Mesothelial cell of epicardium (in vitro differentiated cells): ENCODE results near the gene SLC43A2. TPM values are rescaled to one million over a fixed set of nuclear protein-coding genes. Genes with fewer than 3 reads are reported as not detected.
A peak's percentile ranks its signal among the peaks of the same experiment; 100 is the strongest.

Experiments
- DNase-seq, 2 experiments: peaks; one replicate each; pipeline ENCODE4 v3.0.0; 2021; ENCODE audit warnings: low spot score in 2 of 2; ENCODE audit not compliant: unreplicated experiment in 2 of 2
- H3K27ac Mint-ChIP-seq: 2 replicates; pipeline ENCODE4 v1.8.0; 2021; ENCODE audit warnings: mixed read lengths
- H3K27me3 Mint-ChIP-seq: 2 replicates; pipeline ENCODE4 v1.8.0; 2021; ENCODE audit warnings: low read depth, mixed read lengths
- H3K36me3 Mint-ChIP-seq: 2 replicates; pipeline ENCODE4 v1.8.0; 2021; ENCODE audit warnings: mixed read lengths
- H3K4me1 Mint-ChIP-seq: 2 replicates; pipeline ENCODE4 v1.8.0; 2021; ENCODE audit warnings: mixed read lengths
- H3K4me3 Mint-ChIP-seq: 2 replicates; pipeline ENCODE4 v1.8.0; 2021; ENCODE audit warnings: mild to moderate bottlenecking, moderate library complexity, mixed read lengths
- H3K9me3 Mint-ChIP-seq: 2 replicates; pipeline ENCODE4 v1.8.0; 2021; ENCODE audit warnings: mixed read lengths
- total RNA-seq: library from RNA; stranded (reverse); gene quantifications from 3 replicates; pipeline ENCODE4 v1.2.1, GENCODE V29; 2021
- TF ChIP-seq, protein P1 (sequence below): fragments of 200-600 bp; sonication (generic); IDR thresholded peaks from one replicate; pipeline ENCODE4 v1.5.0; 2021; ENCODE audit warnings: antibody characterized with exemption; ENCODE audit not compliant: unreplicated experiment

SLC43A2 gene
- total RNA-seq, 1 donor from 2014 or later = 12.4 TPM

DNA sequence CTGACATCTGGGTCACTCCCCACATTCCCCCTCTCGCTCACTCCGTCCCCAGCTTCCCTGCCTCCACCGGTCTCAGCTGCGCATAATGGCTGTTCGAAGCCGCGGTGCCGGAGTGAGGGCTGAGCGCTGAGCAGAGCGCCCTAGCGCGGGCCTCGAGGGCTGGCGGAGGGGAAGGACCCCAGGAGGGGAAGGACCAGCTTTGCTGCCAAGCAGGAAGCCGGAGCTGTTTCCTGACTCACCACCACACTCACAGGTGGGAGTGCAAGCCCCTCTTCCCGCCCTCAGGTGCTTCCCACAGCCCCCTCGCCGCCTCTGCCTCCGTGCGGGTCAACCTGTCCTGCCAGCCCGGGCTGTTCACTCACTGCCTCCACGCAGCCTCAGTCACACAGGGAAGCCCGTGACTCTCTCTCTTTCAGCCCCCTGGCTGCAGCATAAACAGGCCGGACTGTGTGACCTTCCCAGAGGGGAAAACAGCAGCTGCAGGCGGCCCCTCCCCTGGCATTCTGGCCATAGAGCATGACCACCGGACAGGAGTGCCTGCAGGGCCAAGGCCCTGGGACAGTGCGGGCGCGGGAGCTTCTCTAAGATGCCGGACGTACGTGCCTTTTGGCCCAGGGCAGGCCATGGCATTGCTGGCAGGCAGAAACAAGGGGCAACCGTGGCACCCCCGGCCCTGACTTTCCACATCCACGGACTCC is 23.7 kb downstream of the SLC43A2 start:
- H3K4me1 Mint-ChIP-seq = peaks cover 3% of the 10 kb centered on the region
- peaks cover 10% of the 10 kb centered on the region for H3K9me3 Mint-ChIP-seq
- DNase-seq = no peak
- TF ChIP-seq, protein P1, sequence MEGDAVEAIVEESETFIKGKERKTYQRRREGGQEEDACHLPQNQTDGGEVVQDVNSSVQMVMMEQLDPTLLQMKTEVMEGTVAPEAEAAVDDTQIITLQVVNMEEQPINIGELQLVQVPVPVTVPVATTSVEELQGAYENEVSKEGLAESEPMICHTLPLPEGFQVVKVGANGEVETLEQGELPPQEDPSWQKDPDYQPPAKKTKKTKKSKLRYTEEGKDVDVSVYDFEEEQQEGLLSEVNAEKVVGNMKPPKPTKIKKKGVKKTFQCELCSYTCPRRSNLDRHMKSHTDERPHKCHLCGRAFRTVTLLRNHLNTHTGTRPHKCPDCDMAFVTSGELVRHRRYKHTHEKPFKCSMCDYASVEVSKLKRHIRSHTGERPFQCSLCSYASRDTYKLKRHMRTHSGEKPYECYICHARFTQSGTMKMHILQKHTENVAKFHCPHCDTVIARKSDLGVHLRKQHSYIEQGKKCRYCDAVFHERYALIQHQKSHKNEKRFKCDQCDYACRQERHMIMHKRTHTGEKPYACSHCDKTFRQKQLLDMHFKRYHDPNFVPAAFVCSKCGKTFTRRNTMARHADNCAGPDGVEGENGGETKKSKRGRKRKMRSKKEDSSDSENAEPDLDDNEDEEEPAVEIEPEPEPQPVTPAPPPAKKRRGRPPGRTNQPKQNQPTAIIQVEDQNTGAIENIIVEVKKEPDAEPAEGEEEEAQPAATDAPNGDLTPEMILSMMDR = no peak
- H3K4me3 Mint-ChIP-seq = peak overlapping the region; percentile 15
- no peaks in the 10 kb centered on the region for H3K36me3 Mint-ChIP-seq
- H3K27ac Mint-ChIP-seq = no peak overlapping the region
- no peaks in the 10 kb centered on the region for H3K27me3 Mint-ChIP-seq

GRCh38 chr17:1601571-1601970 is 27.1 kb downstream of the SLC43A2 start:
- Mint-ChIP-seq H3K9me3 (peaks cover 10% of the 10 kb centered on the region), H3K27me3 (no peaks in the 10 kb centered on the region), H3K36me3 (no peaks in the 10 kb centered on the region), H3K27ac (no peak overlapping the region), H3K4me1 (peaks cover 3% of the 10 kb centered on the region), H3K4me3 (no peak overlapping the region)
- DNase-seq = no peak
- TF ChIP-seq, protein P1 = no peak

DNA sequence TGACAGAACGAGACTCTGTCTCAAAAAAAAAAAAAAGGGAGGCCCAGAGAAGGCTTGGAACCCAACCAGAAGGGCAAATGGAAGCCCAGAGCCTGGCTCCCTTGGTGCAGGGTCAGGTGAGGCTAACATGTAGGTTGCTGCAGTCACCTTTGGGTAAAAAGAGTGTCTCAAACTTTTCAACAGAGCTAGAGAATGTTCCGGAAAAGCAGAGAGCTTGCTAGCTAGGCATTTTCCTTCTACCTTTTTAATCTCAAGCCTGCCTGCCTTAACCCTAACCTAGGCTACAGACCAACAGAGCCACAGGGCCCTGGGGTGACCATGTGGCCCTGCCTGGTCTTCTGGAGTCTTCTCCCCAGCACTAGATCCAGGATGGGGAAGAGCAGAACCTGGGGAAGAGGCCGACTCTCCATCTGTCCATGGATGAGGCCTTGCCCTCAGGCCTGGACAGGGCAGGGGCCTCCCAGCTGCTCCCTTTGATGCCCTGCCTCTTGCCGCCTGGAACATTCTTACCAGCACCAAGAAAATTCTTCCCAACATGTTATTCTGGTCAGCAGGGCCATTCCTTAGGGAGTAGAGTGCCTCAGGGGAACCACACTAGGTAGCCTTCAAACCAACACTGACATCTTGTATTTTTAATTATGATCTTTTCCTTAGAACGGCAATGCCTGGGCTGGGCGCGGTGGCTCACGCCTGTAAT is 30.1 kb downstream of the SLC43A2 start:
- DNase-seq = no peak
- TF ChIP-seq, protein P1 = no peak
- Mint-ChIP-seq H3K9me3 (peaks cover 10% of the 10 kb centered on the region), H3K27me3 (no peaks in the 10 kb centered on the region), H3K4me1 (no peaks in the 10 kb centered on the region), H3K4me3 (no peak overlapping the region), H3K27ac (no peak overlapping the region), H3K36me3 (no peaks in the 10 kb centered on the region)

DNA sequence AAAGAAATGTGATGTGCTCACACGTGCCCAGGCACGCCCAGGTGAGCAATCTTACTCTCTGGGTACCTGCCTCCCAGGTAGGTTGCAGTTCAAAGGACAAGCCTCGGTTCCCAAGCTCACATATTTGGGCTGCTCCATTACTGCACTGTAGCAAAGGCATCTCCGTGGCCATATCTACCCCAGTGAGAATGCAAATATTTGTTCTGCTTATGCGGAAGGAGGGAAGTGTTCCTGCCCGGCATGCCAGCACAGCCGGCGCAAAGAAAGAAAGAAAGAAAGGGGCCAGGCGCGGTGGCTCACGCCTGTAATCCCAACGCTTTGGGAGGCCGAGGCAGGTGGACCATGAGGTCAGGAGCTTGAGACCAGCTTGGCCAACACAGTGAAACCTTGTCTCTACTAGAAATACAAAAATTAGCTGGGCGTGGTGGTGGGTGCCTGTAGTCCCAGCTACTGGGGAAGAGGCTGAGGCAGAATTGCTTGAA is 30.7 kb downstream of the SLC43A2 start:
- H3K4me1 Mint-ChIP-seq = no peaks in the 10 kb centered on the region
- peaks cover 10% of the 10 kb centered on the region for H3K9me3 Mint-ChIP-seq
- H3K4me3 Mint-ChIP-seq = no peak overlapping the region
- no peak for DNase-seq
- no peak overlapping the region for H3K27ac Mint-ChIP-seq
- H3K27me3 Mint-ChIP-seq = no peaks in the 10 kb centered on the region
- TF ChIP-seq, protein P1 = no peak
- no peaks in the 10 kb centered on the region for H3K36me3 Mint-ChIP-seq

- Mint-ChIP-seq H3K4me3 (no peak overlapping the region), H3K4me1 (no peaks in the 10 kb centered on the region), H3K27me3 (no peaks in the 10 kb centered on the region), H3K36me3 (no peaks in the 10 kb centered on the region), H3K9me3 (no peaks in the 10 kb centered on the region), H3K27ac (no peak overlapping the region)
- DNase-seq = no peak
- TF ChIP-seq, protein P1 = no peak
Measured at GRCh38 chr17:1593630-1593931, 35.1 kb downstream of the SLC43A2 start.
